ENCODE results near the gene PTMA. TPM values are rescaled to one million over a fixed set of nuclear protein-coding genes. Genes with fewer than 3 reads are reported as not detected.

Gene PTMA
- total RNA-seq, 2 donors from 2014 or later = 532 to 757 TPM

DNA sequence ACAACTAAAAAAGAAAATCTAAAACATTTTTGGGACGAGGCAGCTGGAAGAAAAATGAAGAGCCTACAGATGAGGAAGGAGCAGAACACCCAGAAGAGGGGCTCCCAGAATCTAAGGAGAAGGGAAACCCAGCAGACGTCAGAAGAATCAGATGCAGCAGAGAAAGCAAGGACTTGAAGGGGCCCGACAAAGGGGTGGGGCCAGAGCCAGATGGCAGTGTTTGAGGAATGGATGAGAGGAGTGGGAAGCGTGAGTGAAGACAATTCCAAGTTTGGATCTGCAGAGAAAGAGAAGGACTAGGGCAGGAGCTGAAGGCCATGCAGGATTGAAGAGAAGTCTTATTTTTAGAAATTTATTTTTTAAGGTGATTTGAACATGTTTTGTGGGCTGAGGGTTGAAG lies 19.3 kb downstream of the PTMA start:
- H3K9me3 ChIP-seq = no peaks in the 10 kb centered on the region
- peaks cover 0 to 2% of the 10 kb centered on the region in 2 donors for H3K36me3 ChIP-seq (replicated peaks in 1 of 2; ENCODE audit: insufficient read depth in 1 of 2, low read depth in 2 of 2)
- no peaks in the 10 kb centered on the region for H3K27me3 ChIP-seq
- WGBS, 2 donors = 67 to 72% methylated on average over 4 of the region's 4 CpGs
- no peak for DNase-seq
- intact Hi-C loops (cut with DNase I) = no loop called here
- no peaks in the 10 kb centered on the region for H3K4me1 ChIP-seq
- ATAC-seq = no peak
- TF ChIP-seq, protein P1, sequence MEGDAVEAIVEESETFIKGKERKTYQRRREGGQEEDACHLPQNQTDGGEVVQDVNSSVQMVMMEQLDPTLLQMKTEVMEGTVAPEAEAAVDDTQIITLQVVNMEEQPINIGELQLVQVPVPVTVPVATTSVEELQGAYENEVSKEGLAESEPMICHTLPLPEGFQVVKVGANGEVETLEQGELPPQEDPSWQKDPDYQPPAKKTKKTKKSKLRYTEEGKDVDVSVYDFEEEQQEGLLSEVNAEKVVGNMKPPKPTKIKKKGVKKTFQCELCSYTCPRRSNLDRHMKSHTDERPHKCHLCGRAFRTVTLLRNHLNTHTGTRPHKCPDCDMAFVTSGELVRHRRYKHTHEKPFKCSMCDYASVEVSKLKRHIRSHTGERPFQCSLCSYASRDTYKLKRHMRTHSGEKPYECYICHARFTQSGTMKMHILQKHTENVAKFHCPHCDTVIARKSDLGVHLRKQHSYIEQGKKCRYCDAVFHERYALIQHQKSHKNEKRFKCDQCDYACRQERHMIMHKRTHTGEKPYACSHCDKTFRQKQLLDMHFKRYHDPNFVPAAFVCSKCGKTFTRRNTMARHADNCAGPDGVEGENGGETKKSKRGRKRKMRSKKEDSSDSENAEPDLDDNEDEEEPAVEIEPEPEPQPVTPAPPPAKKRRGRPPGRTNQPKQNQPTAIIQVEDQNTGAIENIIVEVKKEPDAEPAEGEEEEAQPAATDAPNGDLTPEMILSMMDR (IDR thresholded peaks at IDR 0.05) = no peak
- TF ChIP-seq POLR2A (IDR thresholded peaks at IDR 0.05) = no peak
- H3K4me3 ChIP-seq = no peak overlapping the region
- H3K27ac ChIP-seq = no peak overlapping the region

DNA sequence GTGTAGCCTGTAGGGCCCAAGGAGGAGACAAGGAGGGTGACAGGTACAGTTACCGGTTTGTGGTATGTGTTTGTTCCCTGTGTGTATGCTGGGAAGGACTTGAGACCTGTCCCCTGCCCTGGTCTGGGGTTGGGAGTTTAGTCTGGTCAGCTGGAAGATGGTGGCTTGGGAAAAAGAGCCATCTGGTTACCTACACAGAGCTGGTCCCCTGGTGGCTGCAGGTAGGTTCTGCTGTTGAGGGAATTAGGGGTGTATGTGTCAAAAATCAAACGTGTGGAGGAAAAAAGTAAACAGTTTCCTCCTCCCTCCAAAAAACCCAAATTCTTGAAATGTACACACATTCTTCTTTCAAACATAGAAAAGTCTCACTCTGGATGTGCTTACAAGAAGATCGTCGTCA lies 24.3 kb downstream of the PTMA start:
- DNase-seq (no peak), ATAC-seq (no peak)
- Histone ChIP-seq H3K27me3 (no peaks in the 10 kb centered on the region), H3K4me3 (no peak overlapping the region), H3K27ac (no peak overlapping the region), H3K4me1 (no peaks in the 10 kb centered on the region), H3K9me3 (no peaks in the 10 kb centered on the region), H3K36me3 (replicated peaks in 1 of 2; ENCODE audit: insufficient read depth in 1 of 2, low read depth in 2 of 2) (peaks cover 0 to 2% of the 10 kb centered on the region in 2 donors)
- 81% methylated on average over 4 of the region's 4 CpGs for WGBS, 2 donors
- intact Hi-C loops (cut with DNase I) = no loop called here
- TF ChIP-seq, protein P1 (IDR thresholded peaks at IDR 0.05) = no peak
- no peak for TF ChIP-seq POLR2A (IDR thresholded peaks at IDR 0.05)

DNA sequence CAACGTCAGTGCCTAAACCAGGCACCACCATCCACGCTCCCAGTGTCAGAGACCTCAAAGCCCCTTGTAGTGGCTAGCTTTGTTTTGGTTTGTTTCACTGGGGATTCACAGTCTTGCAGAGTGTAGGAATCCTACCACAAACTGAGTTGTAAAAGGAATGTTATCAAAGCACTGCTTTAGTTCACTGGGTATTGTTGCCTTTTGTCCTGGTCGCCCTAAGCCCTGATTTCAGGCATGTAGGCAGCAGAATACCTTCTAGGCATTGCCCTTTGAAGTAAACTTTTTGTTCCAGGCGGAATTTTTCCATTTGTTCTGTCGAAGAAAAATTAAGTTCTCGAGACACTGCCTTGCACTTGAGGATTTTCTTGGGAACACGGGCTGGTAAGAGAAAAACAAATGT lies 29.4 kb downstream of the PTMA start:
- Histone ChIP-seq H3K9me3 (no peaks in the 10 kb centered on the region), H3K36me3 (replicated peaks in 1 of 2; ENCODE audit: insufficient read depth in 1 of 2, low read depth in 2 of 2) (no peaks in the 10 kb centered on the region), H3K27me3 (no peaks in the 10 kb centered on the region), H3K4me1 (no peaks in the 10 kb centered on the region), H3K4me3 (no peak overlapping the region), H3K27ac (no peak overlapping the region)
- no peak for DNase-seq
- ATAC-seq = no peak
- TF ChIP-seq, protein P1 (IDR thresholded peaks at IDR 0.05) = no peak
- no peak for TF ChIP-seq POLR2A (IDR thresholded peaks at IDR 0.05)
- 87 to 88% methylated on average over 7 of the region's 7 CpGs for WGBS, 2 donors
- intact Hi-C loops (cut with DNase I) = no loop called here

DNA sequence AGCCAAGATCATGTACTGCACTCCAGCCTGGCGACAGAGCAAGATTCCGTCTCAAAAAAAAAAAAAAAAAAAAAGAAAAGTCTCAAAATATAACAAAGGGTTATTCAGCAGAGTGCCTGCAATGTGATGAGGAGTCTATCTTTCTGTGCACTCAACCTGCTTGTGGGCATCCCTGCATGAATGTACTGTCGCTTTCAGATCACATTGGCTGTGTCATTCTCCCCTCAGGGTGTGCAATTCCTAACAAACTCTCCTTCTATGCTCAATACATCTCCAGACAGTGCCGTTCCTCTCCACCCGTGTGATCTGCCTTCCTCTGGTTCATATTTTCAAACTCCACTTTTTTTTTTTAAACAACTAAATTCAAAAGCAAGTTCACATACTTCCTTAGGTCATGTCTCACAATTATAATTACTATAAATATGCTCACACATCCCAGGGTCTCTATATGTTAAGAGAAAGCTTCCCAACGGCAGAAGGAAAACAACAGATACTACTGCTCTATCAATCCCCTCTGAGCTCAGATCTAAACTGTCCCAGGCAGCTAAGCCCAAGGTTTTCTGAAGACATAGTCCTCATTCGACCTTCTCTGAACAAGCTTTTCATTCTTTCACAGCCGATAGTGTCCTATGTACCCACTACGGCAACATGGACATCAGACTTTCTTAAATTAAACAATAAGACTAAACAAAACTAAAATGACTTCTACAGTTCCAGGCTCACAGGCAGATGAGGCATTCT lies 35.2 kb downstream of the PTMA start:
- TF ChIP-seq POLR2A (IDR thresholded peaks at IDR 0.05) = no peak
- TF ChIP-seq, protein P1 (IDR thresholded peaks at IDR 0.05) = no peak
- intact Hi-C loops (cut with DNase I) = no loop called here
- Histone ChIP-seq H3K4me1 (no peaks in the 10 kb centered on the region), H3K4me3 (no peak overlapping the region), H3K9me3 (no peaks in the 10 kb centered on the region), H3K27me3 (no peaks in the 10 kb centered on the region), H3K36me3 (replicated peaks in 1 of 2; ENCODE audit: insufficient read depth in 1 of 2, low read depth in 2 of 2) (no peaks in the 10 kb centered on the region), H3K27ac (no peak overlapping the region)
- DNase-seq (no peak), ATAC-seq (no peak)
- 66 to 75% methylated on average over 9 of the region's 9 CpGs for WGBS, 2 donors

Data from body of pancreas (tissue), 4 donors.